ENCODE results near the gene IKZF3.

DNA sequence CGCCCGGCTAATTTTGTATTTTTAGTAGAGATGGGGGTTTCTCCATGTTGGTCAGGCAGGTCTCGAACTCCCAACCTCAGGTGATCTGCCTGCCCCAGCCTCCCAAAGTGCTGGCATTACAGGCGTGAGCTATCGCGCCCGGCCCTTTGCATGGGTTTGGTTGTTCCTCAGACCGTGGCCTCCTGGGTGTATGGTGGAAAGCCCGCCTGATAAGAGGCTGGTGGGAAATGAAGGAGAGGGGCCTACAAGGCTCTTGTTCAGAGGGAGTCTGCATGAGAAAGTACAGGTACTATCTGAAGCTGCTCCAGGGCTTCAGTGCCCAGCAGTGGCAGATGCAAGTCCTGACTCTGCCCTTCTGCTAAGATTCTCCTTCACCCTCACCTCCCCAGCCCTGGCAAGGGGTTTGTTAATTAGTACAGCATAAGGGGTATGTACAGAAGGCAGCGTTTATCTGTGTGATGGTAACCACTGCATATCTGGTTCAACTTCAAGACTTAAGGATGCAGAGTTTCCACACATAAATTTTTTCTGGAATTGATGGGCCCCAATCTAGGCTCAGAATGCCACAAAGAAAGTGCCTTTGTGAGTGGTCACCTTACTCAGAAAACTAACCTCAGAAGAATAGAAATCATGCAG lies 102.1 kb downstream of the IKZF3 start:
- TF ChIP-seq, protein P1, sequence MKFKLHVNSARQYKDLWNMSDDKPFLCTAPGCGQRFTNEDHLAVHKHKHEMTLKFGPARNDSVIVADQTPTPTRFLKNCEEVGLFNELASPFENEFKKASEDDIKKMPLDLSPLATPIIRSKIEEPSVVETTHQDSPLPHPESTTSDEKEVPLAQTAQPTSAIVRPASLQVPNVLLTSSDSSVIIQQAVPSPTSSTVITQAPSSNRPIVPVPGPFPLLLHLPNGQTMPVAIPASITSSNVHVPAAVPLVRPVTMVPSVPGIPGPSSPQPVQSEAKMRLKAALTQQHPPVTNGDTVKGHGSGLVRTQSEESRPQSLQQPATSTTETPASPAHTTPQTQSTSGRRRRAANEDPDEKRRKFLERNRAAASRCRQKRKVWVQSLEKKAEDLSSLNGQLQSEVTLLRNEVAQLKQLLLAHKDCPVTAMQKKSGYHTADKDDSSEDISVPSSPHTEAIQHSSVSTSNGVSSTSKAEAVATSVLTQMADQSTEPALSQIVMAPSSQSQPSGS (IDR thresholded peaks at IDR 0.05; ENCODE audit: low read length) = no peak
- TF ChIP-seq ZNF274 (IDR thresholded peaks at IDR 0.05; ENCODE audit: insufficient read depth, insufficient read length) (no peak), BCL11A (IDR thresholded peaks at IDR 0.05; ENCODE audit: low read depth, low read length) (no peak), EZH2 (IDR thresholded peaks at IDR 0.05; ENCODE audit: borderline replicate concordance, control insufficient read depth, low read depth, low read length) (no peak), CBX3 (IDR thresholded peaks at IDR 0.05; ENCODE audit: borderline replicate concordance, low read depth) (no peak), MYC (IDR thresholded peaks at IDR 0.05; ENCODE audit: insufficient read depth, insufficient read length, insufficient replicate concordance, low read length, severe bottlenecking) (no peak), DPF2 (IDR thresholded peaks at IDR 0.05) (no peak), POLR2A (IDR thresholded peaks at IDR 0.05; ENCODE audit: low read depth, low read length) (no peak), EP300 (IDR thresholded peaks at IDR 0.05; ENCODE audit: borderline replicate concordance in 1 of 2, control insufficient read depth in 1 of 2, low read depth in 2 of 2, low read length in 2 of 2) (no peak), TBL1XR1 (IDR thresholded peaks at IDR 0.05; ENCODE audit: low read depth, low read length) (no peak), RBBP5 (conservative IDR thresholded peaks at IDR 0.05) (no peak), CTCF (IDR thresholded peaks at IDR 0.05 in 2 of 3, conservative IDR thresholded peaks at IDR 0.05 in 1 of 3; ENCODE audit: control insufficient read depth in 2 of 3, extremely low read depth in 1 of 3, insufficient read depth in 1 of 3, low read depth in 3 of 3, low read length in 3 of 3) (no peak), NFXL1 (IDR thresholded peaks at IDR 0.05; ENCODE audit: borderline replicate concordance) (no peak)
